PC-9 (cell line): ENCODE measurements around the gene ADAM8. TPM values are rescaled to one million over a fixed set of nuclear protein-coding genes. Genes with fewer than 3 reads are reported as not detected.

ENCODE experiments used
- BruUV-seq: library from RNA; stranded (reverse); fragments of 400-500 nt; replicated peaks from 2 replicates; lab custom pipeline; 2021; lab: Mats Ljungman, UMichigan
- CTCF ChIA-PET: fragments of 300-600 bp; sonication (Branson Sonifier 250); formaldehyde crosslinking; loops from one replicate; lab custom pipeline; 2022; ENCODE audit warnings: antibody characterized with exemption; lab: Charles Lee
- POLR2A ChIA-PET: fragments of 300-600 bp; sonication (Branson Sonifier 250); formaldehyde crosslinking; loops from one replicate; lab custom pipeline; 2022; ENCODE audit warnings: antibody characterized with exemption; ENCODE audit not compliant: unreplicated experiment; lab: Charles Lee
- DNase-seq, 2 experiments: peaks; one replicate each; pipeline versions ENCODE4 v3.0.0 to v3.0.0-alpha.2; 2015 to 2022; ENCODE audit warnings: mixed read lengths in 1 of 2
- H2AFZ ChIP-seq: fragments of 200-600 bp; sonication (generic); 2 replicates; pipeline ENCODE4 v1.8.1; 2017; ENCODE audit warnings: antibody characterized with exemption
- H3F3A ChIP-seq: fragments of 200-600 bp; sonication (generic); 2 replicates; pipeline ENCODE4 v1.8.1; 2017; ENCODE audit warnings: antibody characterized with exemption, mild to moderate bottlenecking, low read depth; ENCODE audit not compliant: insufficient read depth
- H3K27ac ChIP-seq: fragments of 200-600 bp; sonication (generic); 2 replicates; pipeline ENCODE4 v1.6.1; 2016; ENCODE audit warnings: mixed run types
- H3K27me3 ChIP-seq: fragments of 200-600 bp; sonication (generic); 2 replicates; pipeline ENCODE4 v1.6.1; 2016; ENCODE audit warnings: low read depth, mixed run types; ENCODE audit not compliant: insufficient read depth
- H3K36me3 ChIP-seq: fragments of 200-600 bp; sonication (generic); 2 replicates; pipeline ENCODE4 v1.6.1; 2016; ENCODE audit warnings: low read depth, mixed run types
- H3K4me1 ChIP-seq: fragments of 200-600 bp; sonication (generic); replicated peaks from 2 replicates; pipeline ENCODE4 v1.6.1; 2016; ENCODE audit warnings: mixed run types; ENCODE audit not compliant: insufficient read depth
- H3K4me2 ChIP-seq: fragments of 200-600 bp; sonication (generic); 2 replicates; pipeline ENCODE4 v1.6.1; 2017; ENCODE audit warnings: mixed run types
- H3K4me3 ChIP-seq: fragments of 200-600 bp; sonication (generic); 2 replicates; pipeline ENCODE4 v1.6.1; 2016; ENCODE audit warnings: mixed run types
- H3K79me2 ChIP-seq: fragments of 200-600 bp; sonication (generic); 2 replicates; pipeline ENCODE4 v1.6.1; 2017; ENCODE audit warnings: low read depth, mixed run types
- H3K9me2 ChIP-seq: fragments of 200-600 bp; sonication (generic); 2 replicates; pipeline ENCODE4 v1.8.1; 2017; ENCODE audit warnings: mild to moderate bottlenecking; ENCODE audit not compliant: insufficient read depth
- H3K9me3 ChIP-seq: fragments of 200-600 bp; sonication (generic); 2 replicates; pipeline ENCODE4 v1.8.1; 2016; ENCODE audit warnings: low read depth; ENCODE audit not compliant: insufficient read depth
- H4K20me1 ChIP-seq: fragments of 200-600 bp; sonication (generic); 2 replicates; pipeline ENCODE4 v1.8.1; 2017; ENCODE audit not compliant: insufficient read depth
- CTCF ChIP-seq: fragments of 200-600 bp; sonication (generic); conservative IDR thresholded peaks from 2 replicates; pipeline ENCODE4 v1.6.1; 2017; ENCODE audit warnings: mixed run types, antibody characterized with exemption, mild to moderate bottlenecking, moderate library complexity
- EZH2 ChIP-seq: fragments of 200-600 bp; sonication (generic); IDR thresholded peaks from 2 replicates; pipeline ENCODE4 v1.8.0; 2017; ENCODE audit warnings: antibody characterized with exemption, low read depth
- intact Hi-C: fragments of 100-400 bp; cut with micrococcal nuclease; formaldehyde crosslinking; loops from one replicate; pipeline ENCODE4 v1.10.0; 2022; ENCODE audit not compliant: unreplicated experiment
- total RNA-seq: library from RNA; stranded (reverse); gene quantifications from 2 replicates; pipeline ENCODE4 v1.2.3, GENCODE V29; 2021

The ADAM8 gene
- total RNA-seq, 1 experiment from 2014 or later, result 18.3 TPM

GRCh38 chr10:133312769-133313145, 36.1 kb upstream of the ADAM8 start:
- BruUV-seq, result no TSS peak
- Histone ChIP-seq H3K4me2 (no peak overlapping the region), H3K27ac (no peak overlapping the region), H3F3A (no peaks in the 10 kb centered on the region), H3K9me2 (no peaks in the 10 kb centered on the region), H2AFZ (no peak overlapping the region), H3K27me3 (no peaks in the 10 kb centered on the region), H3K4me3 (no peak overlapping the region), H3K79me2 (peaks cover 7% of the 10 kb centered on the region), H3K9me3 (no peaks in the 10 kb centered on the region), H3K36me3 (no peaks in the 10 kb centered on the region), H3K4me1 (0 out of 2 replicates have a peak, but pooled peaks cover 4% of the 10 kb centered on the region), H4K20me1 (no peaks in the 10 kb centered on the region; the same call in 1 of the 2 replicates)
- intact Hi-C loops, result no loop called here
- CTCF ChIA-PET, result no interaction called here
- TF ChIP-seq CTCF (no peak), EZH2 (no peak)
- DNase-seq, result no peak
- POLR2A ChIA-PET, result no interaction called here

GRCh38 chr10:133312016-133312768, 35.5 kb upstream of the ADAM8 start:
- no peaks in the 10 kb centered on the region for H3K36me3 ChIP-seq
- no peaks in the 10 kb centered on the region for H3K27me3 ChIP-seq
- H3K27ac ChIP-seq, result no peak overlapping the region
- ChIA-PET CTCF (no interaction called here), POLR2A (no interaction called here)
- no peak overlapping the region for H3K4me3 ChIP-seq
- no peak overlapping the region for H3K4me2 ChIP-seq
- no peak overlapping the region for H2AFZ ChIP-seq
- intact Hi-C loops, result no loop called here
- H4K20me1 ChIP-seq, result peaks cover 4% of the 10 kb centered on the region
- no peaks in the 10 kb centered on the region for H3F3A ChIP-seq
- H3K9me3 ChIP-seq, result no peaks in the 10 kb centered on the region
- no TSS peak for BruUV-seq
- no peak for DNase-seq
- no peaks in the 10 kb centered on the region for H3K9me2 ChIP-seq
- H3K4me1 ChIP-seq, result peaks cover 9% of the 10 kb centered on the region
- peaks cover 12% of the 10 kb centered on the region for H3K79me2 ChIP-seq
- TF ChIP-seq EZH2 (no peak), CTCF (no peak)

GRCh38 chr10:133311570-133311969, 34.9 kb upstream of the ADAM8 start:
- intact Hi-C loops, result no loop called here
- H2AFZ ChIP-seq, result no peak overlapping the region
- H3F3A ChIP-seq, result no peaks in the 10 kb centered on the region
- peaks cover 19% of the 10 kb centered on the region for H3K79me2 ChIP-seq
- CTCF ChIA-PET, result no interaction called here
- no peak overlapping the region for H3K4me2 ChIP-seq
- H3K36me3 ChIP-seq, result no peaks in the 10 kb centered on the region
- TF ChIP-seq CTCF (no peak), EZH2 (no peak)
- H3K27me3 ChIP-seq, result no peaks in the 10 kb centered on the region
- no TSS peak for BruUV-seq
- no peak overlapping the region for H3K4me3 ChIP-seq
- no peak for DNase-seq
- H3K9me2 ChIP-seq, result no peaks in the 10 kb centered on the region
- peaks cover 8% of the 10 kb centered on the region for H4K20me1 ChIP-seq
- H3K9me3 ChIP-seq, result no peaks in the 10 kb centered on the region
- POLR2A ChIA-PET, result no interaction called here
- H3K4me1 ChIP-seq, result peaks cover 11% of the 10 kb centered on the region
- no peak overlapping the region for H3K27ac ChIP-seq
